ENCODE measurements around the gene GPRIN3.
A peak's percentile ranks its signal among the peaks of the same experiment; 100 is the strongest.

Gene GPRIN3

GRCh38 chr4:89230271-89230670 lies 77.3 kb downstream of the GPRIN3 start:
- no peak for TF ChIP-seq CTCF (IDR thresholded peaks at IDR 0.05; ENCODE audit: low read depth, low read length, missing control alignments)
- DNase-seq (ENCODE audit: low read depth), result no peak
- no peak overlapping the region for H3K4me3 ChIP-seq (ENCODE audit: low read depth, low read length)

GRCh38 chr4:89226665-89227574 lies 80.7 kb downstream of the GPRIN3 start:
- H3K4me3 ChIP-seq (ENCODE audit: low read depth, low read length), result no peak overlapping the region
- peak; percentile 18 for DNase-seq (ENCODE audit: low read depth)
- peak; percentile 80 for TF ChIP-seq CTCF (IDR thresholded peaks at IDR 0.05; ENCODE audit: low read depth, low read length, missing control alignments)

GRCh38 chr4:89222170-89222569 lies 85.4 kb downstream of the GPRIN3 start:
- DNase-seq (ENCODE audit: low read depth), result no peak
- no peak overlapping the region for H3K4me3 ChIP-seq (ENCODE audit: low read depth, low read length)
- no peak for TF ChIP-seq CTCF (IDR thresholded peaks at IDR 0.05; ENCODE audit: low read depth, low read length, missing control alignments)

GRCh38 chr4:89221167-89221867 lies 86.3 kb downstream of the GPRIN3 start:
- TF ChIP-seq CTCF (IDR thresholded peaks at IDR 0.05; ENCODE audit: low read depth, low read length, missing control alignments), result no peak
- no peak for DNase-seq (ENCODE audit: low read depth)
- H3K4me3 ChIP-seq (ENCODE audit: low read depth, low read length), result no peak overlapping the region

GRCh38 chr4:89218587-89218986 lies 89.0 kb downstream of the GPRIN3 start:
- DNase-seq (ENCODE audit: low read depth), result no peak
- H3K4me3 ChIP-seq (ENCODE audit: low read depth, low read length), result no peak overlapping the region
- no peak for TF ChIP-seq CTCF (IDR thresholded peaks at IDR 0.05; ENCODE audit: low read depth, low read length, missing control alignments)

- TF ChIP-seq CTCF (IDR thresholded peaks at IDR 0.05; ENCODE audit: low read depth, low read length, missing control alignments), result no peak
- no peak for DNase-seq (ENCODE audit: low read depth)
- H3K4me3 ChIP-seq (ENCODE audit: low read depth, low read length), result no peak overlapping the region
Observed at GRCh38 chr4:89217604-89218003, 90.0 kb downstream of the GPRIN3 start.
